WI38 (cell line): Measurements from ENCODE around the gene SRGAP3.

Source experiments
- H3K4me3 ChIP-seq: 2 replicates; pipeline ENCODE4 v1.5.1; 2011; ENCODE audit warnings: low read depth, mild to moderate bottlenecking, control low read depth, low read length
- CTCF ChIP-seq: IDR thresholded peaks from 2 replicates; pipeline ENCODE4 v1.5.1; 2012; ENCODE audit warnings: low read depth, mild to moderate bottlenecking, control low read depth, low read length

The SRGAP3 gene

DNA sequence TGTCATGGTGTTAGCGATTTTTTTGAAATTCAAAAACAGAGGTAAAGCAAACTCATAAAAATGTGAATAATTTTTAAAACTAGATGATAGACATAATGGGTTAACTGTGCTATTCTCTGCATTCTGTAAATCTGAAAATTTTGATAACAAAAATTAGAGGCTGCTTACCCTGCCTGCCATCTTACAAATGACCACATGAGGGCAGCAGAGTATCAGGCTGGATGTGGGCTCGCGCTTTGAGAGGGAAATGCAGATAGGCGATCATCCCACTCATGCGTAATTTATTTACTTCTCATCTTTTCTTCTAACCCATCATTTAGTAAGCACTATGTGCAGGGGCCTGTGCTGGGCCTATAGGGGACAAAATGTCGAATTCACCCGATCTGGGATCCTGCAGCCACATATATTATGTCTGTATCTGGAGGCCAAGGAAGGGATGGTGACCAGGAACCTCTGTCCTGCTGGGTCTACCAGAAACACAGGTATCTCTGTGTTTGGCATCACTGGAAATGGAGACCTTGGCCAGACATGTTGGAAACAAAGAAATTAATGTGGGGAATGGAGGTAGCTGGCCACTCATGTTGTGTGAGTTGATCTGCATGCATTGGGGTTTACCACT is 278.4 kb downstream of the SRGAP3 start:
- TF ChIP-seq CTCF: peak; percentile 90

DNA sequence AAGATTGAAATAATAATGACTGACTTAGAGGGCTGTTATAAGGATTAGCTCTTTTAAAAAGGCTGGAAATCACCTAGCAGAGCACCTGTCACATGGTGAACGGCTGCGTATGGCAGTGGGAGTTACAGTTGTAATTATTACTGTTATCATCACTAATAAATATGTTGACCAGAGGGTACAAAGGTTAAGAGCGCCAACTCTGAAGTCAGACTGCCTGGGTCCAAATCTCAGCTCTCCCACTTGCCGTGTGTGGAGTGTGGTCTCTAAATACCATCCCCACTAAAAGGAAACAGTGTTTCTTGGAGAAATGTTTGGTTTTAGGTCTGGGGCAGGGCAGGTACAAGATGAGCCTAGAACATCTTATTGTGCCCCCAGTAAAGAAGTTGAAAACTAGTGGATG is 280.2 kb downstream of the SRGAP3 start:
- H3K4me3 ChIP-seq: no peak overlapping the region
- TF ChIP-seq CTCF: no peak

More for the DNA sequence above, 278.4 kb downstream of the SRGAP3 start:
- no peak overlapping the region for H3K4me3 ChIP-seq

- no peak overlapping the region for H3K4me3 ChIP-seq
- TF ChIP-seq CTCF: no peak
These were observed 281.0 kb downstream of the SRGAP3 start for GRCh38 chr3:8968375-8968882.

GRCh38 chr3:8967553-8967952 is 281.9 kb downstream of the SRGAP3 start:
- no peak overlapping the region for H3K4me3 ChIP-seq
- TF ChIP-seq CTCF: no peak

- H3K4me3 ChIP-seq: no peak overlapping the region
- TF ChIP-seq CTCF: no peak
These were observed 282.6 kb downstream of the SRGAP3 start for GRCh38 chr3:8966820-8967348.

DNA sequence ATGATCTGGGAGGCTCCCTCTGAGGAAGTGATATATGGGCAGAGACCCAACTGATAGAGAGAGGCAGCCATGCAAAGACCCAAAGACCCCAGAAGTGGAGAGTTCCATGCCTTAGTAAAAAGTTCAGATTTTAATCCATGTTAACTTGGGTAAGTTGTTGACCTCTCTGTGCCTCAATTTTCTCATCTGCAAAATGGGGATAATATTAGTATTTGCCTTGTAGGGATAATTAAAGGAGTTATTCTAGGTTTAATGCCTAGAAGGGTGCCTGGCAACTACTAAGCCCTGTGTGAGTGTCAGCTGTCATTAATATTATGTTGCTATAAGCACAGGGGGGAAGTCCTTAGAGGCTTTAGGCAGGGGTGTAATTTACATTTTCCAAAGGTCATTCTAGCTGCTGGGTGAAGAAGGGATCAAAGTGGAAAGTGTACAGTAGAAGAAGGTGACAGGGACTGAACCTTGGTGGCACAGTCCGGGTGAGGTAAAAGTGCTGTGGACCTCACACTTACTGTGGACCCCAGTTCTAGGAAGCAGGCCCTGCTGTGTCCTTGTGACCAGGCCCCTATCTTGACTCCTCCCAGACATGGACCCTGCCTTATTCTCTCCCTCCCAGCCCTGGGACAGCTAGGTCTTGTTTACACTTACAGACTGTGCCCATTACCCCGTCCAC is 283.2 kb downstream of the SRGAP3 start:
- H3K4me3 ChIP-seq: no peak overlapping the region
- TF ChIP-seq CTCF: no peak
